NT2/D1 (cell line): Measurements from ENCODE around the gene TFCP2.

Source experiments
- YY1 ChIP-seq: IDR thresholded peaks from 2 replicates; pipeline ENCODE4 v1.6.1; 2011; ENCODE audit not compliant: insufficient read length, insufficient read depth
- ZNF274 ChIP-seq: IDR thresholded peaks from 2 replicates; pipeline ENCODE4 v1.6.1; 2011; ENCODE audit warnings: mild to moderate bottlenecking, low read depth, low read length

- TF ChIP-seq YY1 = no peak
- TF ChIP-seq ZNF274 = no peak
Measured at GRCh38 chr12:51055060-51055459, 117.9 kb downstream of the TFCP2 start.
